Measurements from ENCODE around the gene POTEF.
"Not testable (repeated sequence)": the region's sequence is repeated elsewhere in the genome, so short reads cannot be mapped to it uniquely, and the experiment has no call there.

The POTEF gene

GRCh38 chr2:130152136-130152815 is 23.3 kb upstream of the POTEF start:
- DNase-seq: not testable (repeated sequence)

GRCh38 chr2:130151145-130151512 is 22.1 kb upstream of the POTEF start:
- DNase-seq: not testable (repeated sequence)

DNA sequence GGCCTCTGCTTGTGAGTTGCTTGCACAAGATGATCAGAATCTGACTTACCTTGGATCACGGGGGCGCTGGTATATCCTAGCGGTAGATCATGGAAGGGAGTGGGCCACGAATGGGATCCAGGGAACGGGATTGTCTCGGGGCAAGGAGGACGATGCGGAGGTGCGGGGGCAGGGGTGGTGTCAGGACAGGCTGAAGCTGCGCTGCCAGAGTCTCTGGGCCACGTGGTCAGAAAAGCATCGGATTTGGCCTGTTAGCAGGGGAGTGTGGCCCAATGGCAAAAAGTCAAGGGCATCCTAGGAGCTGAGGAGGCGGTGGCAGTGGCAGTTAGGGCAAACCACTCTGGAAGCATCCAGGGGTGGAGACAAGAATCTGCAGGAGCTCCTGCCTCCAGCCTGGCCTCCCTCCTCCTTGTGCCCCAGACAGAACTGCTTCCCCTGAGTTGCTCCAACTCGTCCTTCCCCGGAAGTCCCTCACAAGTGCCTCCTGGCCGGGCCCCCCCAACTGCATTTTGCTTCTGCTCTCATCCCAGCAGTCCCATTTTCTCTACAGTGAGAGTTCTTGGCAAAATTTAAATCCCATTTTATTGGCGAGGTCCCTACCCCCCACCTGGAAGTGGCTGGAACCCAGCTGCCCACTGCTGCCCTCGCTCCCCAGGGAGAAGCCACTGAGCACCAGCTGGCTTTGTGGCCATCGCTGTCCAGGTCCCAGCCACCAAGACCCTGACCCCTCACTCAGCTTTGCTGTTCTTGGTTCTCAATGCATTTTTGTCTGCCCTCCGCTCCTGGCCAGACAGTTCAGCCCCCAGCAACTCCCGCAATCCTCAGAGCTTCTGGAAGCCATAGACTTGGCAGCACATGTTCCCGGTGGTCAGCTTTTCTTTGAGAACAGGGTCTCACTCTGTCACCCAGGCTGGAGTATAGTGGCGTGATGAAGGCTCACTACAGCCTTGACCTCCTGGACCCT is 21.4 kb upstream of the POTEF start:
- DNase-seq: no peak

GRCh38 chr2:130148515-130148914 is 19.5 kb upstream of the POTEF start:
- not testable (repeated sequence) for DNase-seq

DNA sequence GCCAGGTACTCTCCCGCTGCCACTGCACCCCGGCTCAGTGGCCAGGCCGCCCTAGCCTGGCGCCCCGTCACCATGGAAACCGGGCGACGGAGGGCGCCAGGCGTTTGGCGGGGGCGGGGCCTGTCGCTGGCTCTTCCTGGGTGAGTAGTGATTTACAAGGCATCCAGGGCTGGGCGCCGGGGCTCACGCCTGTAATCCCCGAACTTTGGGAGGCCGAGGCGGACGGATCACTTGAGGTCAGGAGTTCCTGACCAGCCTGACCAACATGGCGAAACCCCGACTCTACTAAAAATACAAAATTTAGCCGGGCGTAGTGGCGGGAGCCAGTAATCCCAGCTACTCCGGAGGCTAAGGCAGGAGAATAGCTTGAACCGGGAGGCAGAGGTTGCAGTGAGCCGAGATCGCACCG is 16.0 kb upstream of the POTEF start, which contains the start of gene CCDC74B:
Gene CCDC74B (minus strand): TSS at position 107 of the 409 bp plus-strand sequence. CDS start 116 bp downstream, outside the sequence.
- DNase-seq: not testable (repeated sequence)

- not testable (repeated sequence) for DNase-seq
These were observed 14.4 kb upstream of the POTEF start for GRCh38 chr2:130143266-130144039.

- DNase-seq: not testable (repeated sequence)
These were observed 13.6 kb upstream of the POTEF start for GRCh38 chr2:130142396-130143265.

- not testable (repeated sequence) for DNase-seq
These were observed 12.8 kb upstream of the POTEF start for GRCh38 chr2:130141645-130142370.

- not testable (repeated sequence) for DNase-seq
These were observed 12.0 kb upstream of the POTEF start for GRCh38 chr2:130141002-130141401.

- not testable (repeated sequence) for DNase-seq
These were observed 11.5 kb upstream of the POTEF start for GRCh38 chr2:130140516-130140915.

- DNase-seq: not testable (repeated sequence)
These were observed 10.6 kb upstream of the POTEF start for GRCh38 chr2:130139331-130140280.

DNA sequence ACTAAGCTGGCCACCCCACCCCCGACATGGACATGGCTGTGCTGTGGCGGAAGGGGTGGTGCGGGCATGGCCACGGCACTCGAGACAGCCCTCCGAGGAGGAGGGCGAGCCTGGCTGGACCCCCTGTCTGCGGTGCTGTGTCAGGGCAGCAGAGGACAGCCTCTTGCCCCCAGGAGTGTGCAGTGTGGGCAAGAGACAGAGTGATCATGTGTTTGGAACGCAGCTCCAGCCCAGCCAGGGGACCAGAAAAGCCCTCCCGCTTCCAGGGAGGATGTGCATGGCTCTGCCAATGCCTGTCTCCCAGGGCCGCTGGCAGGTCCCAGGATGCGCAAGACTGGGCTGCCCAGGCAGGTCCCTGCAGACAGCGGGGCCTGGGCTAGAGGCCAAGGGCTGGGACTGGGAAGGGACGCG is 9.8 kb upstream of the POTEF start:
- not testable (repeated sequence) for DNase-seq

GRCh38 chr2:130138326-130138725 is 9.3 kb upstream of the POTEF start:
- DNase-seq: not testable (repeated sequence)

- not testable (repeated sequence) for DNase-seq
These were observed 8.1 kb upstream of the POTEF start for GRCh38 chr2:130137118-130137517.

- DNase-seq: not testable (repeated sequence)
These were observed 7.5 kb upstream of the POTEF start for GRCh38 chr2:130136546-130136945.

GRCh38 chr2:130135692-130136541 is 6.9 kb upstream of the POTEF start:
- DNase-seq: no peak

DNA sequence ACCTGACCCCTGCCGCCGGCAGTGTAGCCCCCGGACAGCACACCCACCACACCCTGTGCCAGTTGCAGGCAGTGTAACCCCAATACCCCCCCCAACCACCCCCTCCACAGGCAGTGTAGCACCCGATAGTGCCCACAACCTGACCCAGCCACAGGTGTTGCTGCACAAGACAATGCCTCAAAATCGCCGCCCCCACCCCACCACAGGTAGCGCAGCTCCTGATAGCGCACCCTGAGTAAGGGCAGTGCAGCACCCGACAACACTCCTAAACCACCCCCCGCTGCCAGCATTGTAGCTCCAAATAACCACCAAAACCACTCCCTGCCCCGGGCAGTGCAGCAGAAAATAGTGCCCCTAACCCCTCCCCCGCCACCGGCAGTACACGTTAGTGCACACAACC is 558 bp downstream of the POTEF start:
- not testable (repeated sequence) for DNase-seq

DNA sequence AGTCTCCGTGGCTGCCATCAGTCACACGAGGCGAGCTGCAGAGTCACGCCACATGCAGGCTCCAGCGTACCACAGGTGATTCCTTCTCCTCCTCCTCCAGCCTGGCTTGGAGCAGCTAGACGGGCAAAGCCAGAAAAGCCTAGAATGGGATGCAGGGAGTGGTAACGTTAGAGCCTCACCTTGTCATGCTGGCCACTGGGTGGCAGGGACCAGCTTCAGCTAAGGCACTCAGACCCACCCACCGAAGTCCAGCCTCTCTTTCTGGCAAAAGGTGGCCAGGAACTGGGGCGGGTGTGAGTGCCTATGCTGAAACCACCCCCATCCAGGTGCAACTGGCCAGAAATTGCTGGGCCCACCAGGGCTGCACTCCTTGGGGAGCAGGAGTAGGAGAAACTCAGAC is 1.3 kb downstream of the POTEF start:
- not testable (repeated sequence) for DNase-seq

DNA sequence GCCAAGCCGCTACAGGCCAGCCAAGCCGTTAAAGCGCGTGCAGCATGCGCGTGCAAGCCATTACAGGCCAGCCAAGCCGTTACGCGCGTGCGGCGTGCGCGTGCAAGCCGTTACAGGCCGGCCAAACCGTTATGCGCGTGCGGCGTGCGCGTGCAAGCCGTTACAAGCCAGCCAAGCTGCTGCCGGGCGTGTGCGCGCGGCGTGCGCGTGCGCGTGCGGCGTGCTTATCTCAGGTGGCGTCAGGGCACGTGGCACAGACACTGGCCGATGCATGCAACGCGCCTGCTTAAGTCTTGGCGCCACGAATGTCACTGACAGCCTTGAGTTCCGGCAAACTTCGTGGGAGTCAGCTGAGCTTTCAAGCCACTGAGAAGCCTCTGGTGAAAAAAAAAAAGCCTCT is 8.1 kb downstream of the POTEF start:
- DNase-seq: not testable (repeated sequence)

Data from NCI-H1436 treated with DMSO at 0.1 percent for 48 hours (cell line).